Small intestine (tissue), 7 donors: Measurements from ENCODE around the gene NF2. TPM values are rescaled to one million over a fixed set of nuclear protein-coding genes. Genes with fewer than 3 reads are reported as not detected.

Experiments
- DNase-seq, 2 donors: peaks; one replicate each; pipeline versions ENCODE4 v3.0.0 to v3.0.0-alpha.2; 2013
- FAIRE-seq: peaks from 2 replicates; lab custom pipeline; 2012; peaks lifted over from hg19 to GRCh38; lab: Jason Lieb, UNC
- H3K27ac ChIP-seq, 3 donors: one replicate each; pipeline ENCODE4 v1.5.1; 2013; ENCODE audit warnings: low read length in 2 of 3, mild to moderate bottlenecking in 2 of 3, control low read depth in 1 of 3, inconsistent platforms in 1 of 3, low read depth in 1 of 3, moderate library complexity in 1 of 3
- H3K27me3 ChIP-seq, 3 donors: one replicate each; pipeline ENCODE4 v1.6.1; 2013; ENCODE audit warnings: low read length in 3 of 3, inconsistent platforms in 1 of 3; ENCODE audit not compliant: control insufficient read depth in 3 of 3, insufficient read depth in 3 of 3
- H3K36me3 ChIP-seq, 3 donors: one replicate each; pipeline ENCODE4 v1.6.1; 2013; ENCODE audit warnings: low read length in 3 of 3, inconsistent platforms in 1 of 3, low read depth in 1 of 3, mild to moderate bottlenecking in 1 of 3, moderate library complexity in 1 of 3; ENCODE audit not compliant: control insufficient read depth in 3 of 3, insufficient read depth in 2 of 3
- H3K4me1 ChIP-seq, 3 donors: one replicate each; pipeline ENCODE4 v1.6.1; 2013; ENCODE audit warnings: low read length in 2 of 3, inconsistent platforms in 1 of 3, low read depth in 1 of 3, mild to moderate bottlenecking in 1 of 3, moderate library complexity in 1 of 3; ENCODE audit not compliant: control insufficient read depth in 3 of 3, insufficient read depth in 2 of 3
- H3K4me3 ChIP-seq, 3 donors: one replicate each; pipeline ENCODE4 v1.5.1; 2013; ENCODE audit warnings: low read length in 3 of 3, control low read depth in 1 of 3, inconsistent platforms in 1 of 3, low read depth in 1 of 3, mild to moderate bottlenecking in 1 of 3, moderate library complexity in 1 of 3
- H3K9me3 ChIP-seq, 2 donors: one replicate each; pipeline ENCODE4 v1.6.1; 2013; ENCODE audit warnings: low read depth in 1 of 2, low read length in 1 of 2; ENCODE audit not compliant: control insufficient read depth in 2 of 2, insufficient read depth in 1 of 2
- WGBS, 3 donors: extraction: QIAGEN DNeasy Blood & Tissue Kit; methylation state at CpG; one replicate each; pipeline ENCODE4 v1.1.7; 2013; 5-methylcytosine and 5-hydroxymethylcytosine counted together
- polyA plus RNA-seq, 4 donors: library from polyadenylated mRNA; stranded (reverse) in 3 of 4; unstranded in 1 of 4; fragments of 200-250 nt in 3 of 4; fragments of 120-200 nt in 1 of 4; gene quantifications; one replicate each; pipeline versions ENCODE4 v1.2.1 to v1.2.3, GENCODE V29; 2013
- donor health status: healthy with polysubstance abuse.
- donor health status: control.
- donor health status: control.
- donor health status: Bipolar disorder and iron deficiency.
- donor health status: healthy.

NF2 gene
- polyA plus RNA-seq, 4 donors = 6.5 to 14.7 (median 9.8) TPM

DNA sequence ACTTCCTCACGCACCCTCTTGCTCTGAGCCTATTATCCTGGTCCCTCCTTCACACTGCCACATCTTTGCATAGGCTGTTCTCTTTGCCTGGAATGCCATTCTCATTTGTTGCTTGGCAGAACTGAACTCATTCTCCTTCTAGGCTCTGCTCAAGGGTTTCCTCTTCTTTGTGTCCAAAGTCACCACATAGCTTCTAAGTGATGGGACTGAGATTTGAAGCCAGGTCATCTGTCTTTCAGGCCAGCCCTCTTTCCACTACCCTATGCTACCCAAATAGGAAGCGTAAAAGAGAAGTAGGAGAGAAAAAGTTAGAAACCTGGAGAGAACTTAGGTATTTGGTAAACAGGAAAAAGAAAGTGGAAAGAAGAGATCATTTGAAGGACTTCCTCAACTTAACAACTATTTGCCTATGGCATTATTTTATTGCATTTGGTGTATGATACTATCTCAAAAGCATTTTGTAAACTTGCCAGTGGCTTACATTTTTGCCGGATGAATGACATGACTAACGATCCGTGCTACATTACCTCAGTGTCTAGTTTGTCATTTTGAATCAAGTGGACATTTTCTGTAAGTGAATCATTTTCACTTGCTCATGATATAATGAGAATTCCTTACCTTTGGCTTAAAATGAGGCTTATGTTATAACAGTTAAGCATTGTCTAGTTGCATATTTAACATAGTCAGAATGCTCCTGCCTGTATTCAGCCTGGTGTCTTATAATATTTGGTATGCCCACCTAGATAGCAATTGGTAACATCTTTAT is 18.5 kb downstream of the NF2 start:
- DNase-seq (peak in 1 of 2 donors; percentile 34), FAIRE-seq (no peak)
- 43 to 45% (median 45%) methylated on average over 5 of the region's 5 CpGs for WGBS, 3 donors
- Histone ChIP-seq H3K36me3 (no peaks in the 10 kb centered on the region), H3K9me3 (no peaks in the 10 kb centered on the region), H3K4me3 (no peak overlapping the region), H3K4me1 (peaks cover 0 to 7% (median 2%) of the 10 kb centered on the region in 3 donors), H3K27me3 (no peaks in the 10 kb centered on the region), H3K27ac (peak overlapping the region in 1 of 3 donors; percentile 2)

DNA sequence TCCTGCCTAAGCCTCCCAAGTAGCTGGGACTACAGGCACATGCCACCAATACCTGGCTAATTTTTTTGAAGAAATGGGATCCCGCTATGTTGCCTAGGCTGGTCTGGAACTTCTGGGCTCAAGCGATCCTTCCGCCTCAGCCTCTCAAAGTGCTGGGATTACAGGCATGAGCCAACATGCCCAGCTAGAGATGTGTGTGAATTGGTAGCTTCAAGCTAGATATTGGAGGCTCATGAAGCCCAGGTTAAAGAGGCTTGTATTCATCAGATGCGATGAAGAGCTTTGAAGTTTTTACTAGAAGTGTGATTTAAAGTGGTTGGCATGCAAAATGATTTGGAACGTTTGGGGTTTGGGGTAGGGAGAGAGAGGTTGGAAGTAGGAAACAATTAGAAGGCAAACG is 19.6 kb downstream of the NF2 start:
- H3K27ac ChIP-seq = peak overlapping the region in 1 of 3 donors; percentile 45
- no peaks in the 10 kb centered on the region for H3K36me3 ChIP-seq
- H3K9me3 ChIP-seq = no peaks in the 10 kb centered on the region
- 87 to 92% (median 92%) methylated on average over 6 of the region's 6 CpGs for WGBS, 3 donors
- DNase-seq (no peak), FAIRE-seq (no peak)
- no peak overlapping the region for H3K4me3 ChIP-seq
- H3K27me3 ChIP-seq = no peaks in the 10 kb centered on the region
- H3K4me1 ChIP-seq = peaks cover 0 to 7% (median 2%) of the 10 kb centered on the region in 3 donors

DNA sequence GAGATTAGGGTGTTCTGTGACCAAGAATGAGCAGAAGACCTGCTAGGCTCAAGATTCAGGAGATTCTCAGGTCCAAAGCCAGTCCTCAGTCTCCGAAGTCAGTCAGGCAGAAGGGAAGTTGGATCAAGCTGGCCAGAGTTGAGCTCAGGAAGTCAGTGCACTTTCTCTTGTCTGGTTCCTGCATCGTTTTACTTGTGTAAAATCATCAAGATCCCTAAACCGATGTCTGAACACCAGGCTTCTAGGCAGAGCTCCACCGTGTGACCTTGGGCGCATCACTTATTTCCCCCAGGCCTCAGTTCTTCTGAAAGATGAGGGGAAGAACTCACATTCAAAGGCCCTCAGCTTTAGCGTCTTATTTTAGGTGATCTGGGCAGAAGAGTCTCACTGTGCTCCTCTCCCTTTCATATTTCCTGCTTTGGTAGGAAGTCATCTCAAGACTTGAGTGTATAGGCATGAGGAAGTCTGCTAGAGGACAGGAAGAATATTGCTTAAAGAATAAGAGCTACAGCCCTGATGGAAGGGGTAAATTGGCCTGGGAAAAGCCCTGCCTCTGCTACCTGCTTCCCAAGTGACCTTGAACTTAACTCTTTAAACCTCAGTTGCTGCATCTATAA is 20.2 kb downstream of the NF2 start:
- Histone ChIP-seq H3K4me1 (peaks cover 0 to 5% (median 2%) of the 10 kb centered on the region in 3 donors), H3K27me3 (no peaks in the 10 kb centered on the region), H3K4me3 (no peak overlapping the region), H3K36me3 (no peaks in the 10 kb centered on the region), H3K27ac (peak overlapping the region in 1 of 3 donors; percentile 45), H3K9me3 (no peaks in the 10 kb centered on the region)
- 65 to 72% (median 66%) methylated on average over 6 of the region's 6 CpGs for WGBS, 3 donors
- FAIRE-seq (no peak), DNase-seq (no peak)

DNA sequence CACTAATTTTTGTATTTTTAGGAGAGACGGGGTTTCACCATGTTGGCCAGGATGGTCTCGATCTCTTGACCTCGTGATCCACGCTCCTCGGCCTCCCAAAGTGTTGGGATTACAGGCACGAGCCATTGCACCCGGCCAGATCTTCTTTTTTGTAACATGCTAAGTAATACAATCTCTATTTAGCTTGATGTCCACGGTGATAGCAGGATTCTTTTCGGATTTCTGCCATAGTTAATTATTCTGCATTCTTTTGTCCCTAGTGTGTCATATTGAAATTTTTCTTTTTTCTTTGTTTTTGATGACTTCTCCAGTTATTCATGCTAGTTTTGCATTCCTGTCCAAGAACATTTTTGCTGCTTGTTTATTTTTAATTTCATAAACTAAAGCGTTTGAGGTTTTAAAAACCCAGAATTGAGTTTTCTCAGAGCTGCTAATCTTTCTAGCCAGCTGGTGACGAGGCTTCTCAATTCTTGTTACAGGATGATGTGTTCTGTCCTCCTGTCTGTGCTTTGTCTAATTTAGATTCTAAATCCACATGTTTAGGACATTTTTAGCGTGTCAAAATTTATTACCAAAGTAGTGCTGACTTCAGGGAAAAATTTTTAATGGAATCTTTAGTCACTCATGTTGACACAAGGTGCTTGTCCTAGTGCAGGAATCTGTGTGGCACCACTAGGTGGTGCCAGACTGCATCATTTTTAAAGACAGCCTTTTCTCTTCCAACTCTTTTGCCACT is 21.8 kb downstream of the NF2 start:
- no peaks in the 10 kb centered on the region for H3K36me3 ChIP-seq
- H3K4me3 ChIP-seq = no peak overlapping the region
- peak; percentile 54 to 72 for DNase-seq
- 65 to 78% (median 74%) methylated on average over 12 of the region's 12 CpGs for WGBS, 3 donors
- no peaks in the 10 kb centered on the region for H3K27me3 ChIP-seq
- no peaks in the 10 kb centered on the region for H3K9me3 ChIP-seq
- peaks cover 2 to 11% (median 5%) of the 10 kb centered on the region in 3 donors for H3K4me1 ChIP-seq
- no peak for FAIRE-seq
- H3K27ac ChIP-seq = no peak overlapping the region

DNA sequence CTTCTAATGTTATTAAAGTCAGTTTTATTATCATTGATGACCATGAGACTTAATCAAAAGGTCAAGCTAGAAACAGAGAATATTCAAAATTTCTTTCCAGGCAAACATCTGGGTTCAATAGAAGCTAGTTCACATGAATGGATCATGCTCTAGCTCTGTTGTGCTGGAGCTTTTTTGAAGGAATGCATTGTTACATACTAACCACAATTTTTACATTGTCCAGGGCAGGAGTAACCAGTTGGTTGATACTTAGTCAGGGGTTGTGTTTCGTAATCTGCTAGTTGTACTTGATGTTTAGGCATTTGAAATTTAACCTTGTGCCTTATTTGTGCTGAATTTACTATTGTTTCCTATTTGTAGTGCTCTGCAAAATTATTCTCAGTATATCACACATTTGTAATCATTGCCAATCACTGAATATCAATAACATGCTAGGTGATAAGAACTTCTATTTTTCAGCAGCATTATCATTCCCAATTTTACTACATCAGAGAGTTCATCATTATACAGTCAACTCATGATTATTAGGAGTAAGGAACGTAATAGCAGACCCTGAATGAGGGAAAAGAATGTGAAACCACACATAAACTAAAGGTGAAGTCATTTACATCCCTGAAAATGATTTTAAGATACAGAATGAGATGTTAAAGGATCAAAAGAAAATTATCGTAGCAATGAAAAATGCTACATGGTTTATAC is 23.2 kb downstream of the NF2 start:
- 95 to 97% (median 95%) methylated on average over 3 of the region's 3 CpGs for WGBS, 3 donors
- H3K27me3 ChIP-seq = no peaks in the 10 kb centered on the region
- DNase-seq (no peak), FAIRE-seq (no peak)
- H3K36me3 ChIP-seq = no peaks in the 10 kb centered on the region
- peaks cover 2 to 20% (median 5%) of the 10 kb centered on the region in 3 donors for H3K4me1 ChIP-seq
- H3K4me3 ChIP-seq = no peak overlapping the region
- H3K9me3 ChIP-seq = no peaks in the 10 kb centered on the region
- no peak overlapping the region for H3K27ac ChIP-seq

DNA sequence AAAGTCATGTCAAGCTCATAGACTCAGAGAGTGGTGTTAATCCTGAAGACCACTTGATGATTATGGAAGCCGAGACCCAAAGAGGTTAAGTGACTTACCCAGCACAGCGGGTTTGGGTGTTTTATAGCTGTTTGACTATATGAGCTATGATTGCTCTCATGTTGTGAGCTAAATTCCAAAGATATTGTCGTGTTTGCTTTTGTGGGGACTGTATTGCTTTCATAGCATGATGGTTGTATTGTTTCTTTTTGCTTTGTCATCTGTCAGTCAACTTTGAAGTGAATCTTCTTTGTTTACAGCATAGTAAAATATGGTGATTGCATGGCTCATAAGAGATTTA is 23.7 kb downstream of the NF2 start:
- Histone ChIP-seq H3K27me3 (no peaks in the 10 kb centered on the region), H3K36me3 (no peaks in the 10 kb centered on the region), H3K4me1 (peaks cover 2 to 20% (median 2%) of the 10 kb centered on the region in 3 donors), H3K9me3 (no peaks in the 10 kb centered on the region), H3K4me3 (no peak overlapping the region), H3K27ac (no peak overlapping the region)
- 88 to 93% (median 93%) methylated on average over 3 of the region's 3 CpGs for WGBS, 3 donors
- DNase-seq (no peak), FAIRE-seq (no peak)

DNA sequence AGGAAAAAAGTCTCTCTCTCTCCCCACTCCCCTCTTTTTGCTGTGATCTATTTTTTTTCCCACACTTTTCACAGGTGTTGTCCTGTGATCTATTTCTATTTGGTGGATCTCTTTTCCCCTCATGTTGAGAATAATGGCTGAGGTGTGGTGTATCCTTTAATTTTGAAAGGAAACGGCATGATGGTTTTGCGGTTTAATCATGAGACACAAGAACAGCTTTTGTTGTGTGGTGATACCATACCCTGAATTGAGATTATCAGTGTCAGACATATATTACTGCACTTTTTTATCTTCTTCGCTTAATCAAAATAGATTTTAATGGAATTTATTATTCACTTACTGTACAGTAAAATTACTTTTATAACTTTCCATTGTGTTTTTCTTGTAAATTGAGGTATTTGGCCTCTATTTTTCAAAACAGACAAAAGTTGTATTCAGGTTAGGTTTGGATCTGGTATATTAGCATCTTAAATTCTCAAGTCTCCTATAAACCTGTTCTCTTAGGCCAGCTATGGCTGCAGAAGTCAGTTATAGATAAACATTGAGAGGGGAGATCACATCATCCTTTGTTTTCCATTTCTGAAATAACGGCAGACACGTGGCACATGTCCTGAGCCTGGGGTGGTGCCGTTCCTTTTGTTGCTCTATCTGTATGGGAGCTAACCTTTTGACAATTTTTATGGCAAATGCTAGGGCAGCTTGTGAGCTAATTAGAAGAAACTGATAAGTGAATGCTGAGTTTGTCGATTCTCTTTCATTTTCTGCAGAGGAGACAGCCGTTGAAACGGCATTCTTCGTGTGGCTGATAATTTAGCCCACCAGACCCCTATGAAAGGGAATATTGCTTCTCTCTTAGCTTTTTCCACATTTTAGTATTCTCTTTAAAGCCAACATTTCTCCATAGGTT is 25.8 kb downstream of the NF2 start:
- peaks cover 2 to 20% (median 2%) of the 10 kb centered on the region in 3 donors for H3K4me1 ChIP-seq
- whole genome bisulfite sequencing, 3 donors = 40 to 70% (median 56%) methylated on average over 10 of the region's 10 CpGs
- no peak overlapping the region for H3K4me3 ChIP-seq
- no peaks in the 10 kb centered on the region for H3K27me3 ChIP-seq
- FAIRE-seq (no peak), DNase-seq (peak in 1 of 2 donors; percentile 28)
- H3K27ac ChIP-seq = no peak overlapping the region
- H3K36me3 ChIP-seq = no peaks in the 10 kb centered on the region
- no peaks in the 10 kb centered on the region for H3K9me3 ChIP-seq
